HepG2 (cell line): ENCODE data around the gene PLXNA3. TPM values are rescaled to one million over a fixed set of nuclear protein-coding genes. Genes with fewer than 3 reads are reported as not detected.
A peak's percentile ranks its signal among the peaks of the same experiment; 100 is the strongest.

Source experiments
- CREM ChIP-seq, 2 experiments: sonication (generic) in 1 of 2; formaldehyde crosslinking in 1 of 2; IDR thresholded peaks; 2 replicates each; pipeline versions ENCODE4 v1.4.0 to v1.6.1; 2016 to 2020; ENCODE audit warnings: antibody characterized with exemption in 1 of 2, mild to moderate bottlenecking in 1 of 2, missing genetic modification reagents in 1 of 2
- GLI4 ChIP-seq: sonication (generic); formaldehyde crosslinking; IDR thresholded peaks from 2 replicates; pipeline ENCODE4 v1.5.1; 2020; ENCODE audit warnings: missing genetic modification reagents, mild to moderate bottlenecking, moderate library complexity, borderline replicate concordance
- KDM5B ChIP-seq: sonication (generic); formaldehyde crosslinking; IDR thresholded peaks from 2 replicates; pipeline ENCODE4 v1.4.0; 2020; ENCODE audit warnings: missing genetic modification reagents, mild to moderate bottlenecking, borderline replicate concordance
- NFIC ChIP-seq: IDR thresholded peaks from 2 replicates; pipeline ENCODE4 v1.6.1; 2012; ENCODE audit warnings: mild to moderate bottlenecking, low read length, inconsistent platforms
- NR2C2 ChIP-seq: sonication (generic); formaldehyde crosslinking; IDR thresholded peaks from 2 replicates; pipeline ENCODE4 v1.4.0; 2020; ENCODE audit warnings: missing genetic modification reagents, mild to moderate bottlenecking, moderate library complexity, borderline replicate concordance
- NRL ChIP-seq: sonication (generic); formaldehyde crosslinking; IDR thresholded peaks from 2 replicates; pipeline ENCODE4 v1.5.0; 2020; ENCODE audit warnings: missing genetic modification reagents, mild to moderate bottlenecking, moderate library complexity, borderline replicate concordance
- PHF8 ChIP-seq: sonication (generic); formaldehyde crosslinking; IDR thresholded peaks from 2 replicates; pipeline ENCODE4 v1.5.0; 2020; ENCODE audit warnings: missing genetic modification reagents
- RARA ChIP-seq: IDR thresholded peaks from 2 replicates; pipeline ENCODE4 v1.6.1; 2016; ENCODE audit warnings: missing genetic modification reagents, missing compliant biosample characterization
- SATB2 ChIP-seq: sonication (generic); formaldehyde crosslinking; IDR thresholded peaks from 2 replicates; pipeline ENCODE4 v1.5.0; 2020; ENCODE audit warnings: missing genetic modification reagents
- SP4 ChIP-seq: sonication (generic); formaldehyde crosslinking; IDR thresholded peaks from 2 replicates; pipeline ENCODE4 v1.8.1; 2023; ENCODE audit warnings: mild to moderate bottlenecking, missing genetic modification reagents
- STAT5B ChIP-seq: sonication (generic); formaldehyde crosslinking; IDR thresholded peaks from 2 replicates; pipeline ENCODE4 v1.4.0; 2020; ENCODE audit warnings: missing genetic modification reagents
- TRAFD1 ChIP-seq: sonication (generic); formaldehyde crosslinking; IDR thresholded peaks from 2 replicates; pipeline ENCODE4 v1.5.1; 2020; ENCODE audit warnings: missing genetic modification reagents, mild to moderate bottlenecking, borderline replicate concordance
- XRCC5 ChIP-seq: fragments of 200-400 bp; formaldehyde crosslinking; optimal IDR thresholded peaks from 2 replicates; pipeline ENCODE3; 2017; ENCODE audit warnings: mild to moderate bottlenecking, low read length
- ZBTB8A ChIP-seq: sonication (generic); formaldehyde crosslinking; IDR thresholded peaks from 2 replicates; pipeline ENCODE4 v1.4.0; 2020; ENCODE audit warnings: mild to moderate bottlenecking, low read depth, missing genetic modification reagents, borderline replicate concordance
- ZNF207 ChIP-seq: fragments of 450-650 bp; IDR thresholded peaks from 2 replicates; pipeline ENCODE4 v1.6.1; 2016; ENCODE audit warnings: antibody characterized with exemption, borderline replicate concordance
- ZNF652 ChIP-seq: IDR thresholded peaks from 2 replicates; pipeline ENCODE4 v1.6.1; 2016; ENCODE audit warnings: low read depth, borderline replicate concordance
- ZNF746 ChIP-seq: sonication (generic); formaldehyde crosslinking; IDR thresholded peaks from 2 replicates; pipeline ENCODE4 v1.8.0; 2022; ENCODE audit warnings: mild to moderate bottlenecking, missing genetic modification reagents
- ZNF75D ChIP-seq: sonication (generic); formaldehyde crosslinking; IDR thresholded peaks from 2 replicates; pipeline ENCODE4 v1.8.1; 2023; ENCODE audit warnings: missing genetic modification reagents, mild to moderate bottlenecking, borderline replicate concordance
- ZNF768 ChIP-seq: sonication (generic); formaldehyde crosslinking; IDR thresholded peaks from 2 replicates; pipeline ENCODE4 v1.4.0; 2020; ENCODE audit warnings: missing genetic modification reagents
- polyA plus RNA-seq, 8 experiments: library from polyadenylated mRNA; depleted of rRNA in 3 of 8; stranded (reverse) in 7 of 8; unstranded in 1 of 8; fragments of >200 nt; fragmentation: Illumina TruSeq in 4 of 8; extraction: Trizol in 4 of 8; gene quantifications; 2 replicates each; pipeline versions ENCODE4 v1.2.1 to v1.2.3, GENCODE V29; 2011 to 2016; ENCODE audit warnings: low read depth in 4 of 8, missing spikeins in 1 of 8, mixed read lengths in 1 of 8; ENCODE audit not compliant: insufficient read depth in 1 of 8
- total RNA-seq, 5 experiments: library from RNA; depleted of rRNA; stranded (reverse); fragments of >200 nt; fragmentation: Illumina TruSeq; extraction: Trizol; gene quantifications; 2 replicates each; pipeline ENCODE4 v1.2.3, GENCODE V29; 2016; ENCODE audit warnings: low read depth in 1 of 5
- TF ChIP-seq, protein P1 (sequence below), 2 experiments: sonication (generic) in 1 of 2; formaldehyde crosslinking in 1 of 2; IDR thresholded peaks; 2 replicates each; pipeline versions ENCODE4 v1.4.0 to v1.6.1; 2018 to 2020; ENCODE audit warnings: missing genetic modification reagents in 2 of 2, borderline replicate concordance in 1 of 2, low read depth in 1 of 2, mild to moderate bottlenecking in 1 of 2, missing biosample characterization in 1 of 2
- TF ChIP-seq, protein P2 (sequence below): sonication (generic); formaldehyde crosslinking; IDR thresholded peaks from 2 replicates; pipeline ENCODE4 v1.5.0; 2020; ENCODE audit warnings: missing genetic modification reagents, mild to moderate bottlenecking, borderline replicate concordance

PLXNA3 gene
- total and polyA plus RNA-seq, 2 of the 13 experiments (the other 11 are each of a cell fraction or from before 2014, with no cell fraction given) = 5.8 to 20.6 TPM

DNA sequence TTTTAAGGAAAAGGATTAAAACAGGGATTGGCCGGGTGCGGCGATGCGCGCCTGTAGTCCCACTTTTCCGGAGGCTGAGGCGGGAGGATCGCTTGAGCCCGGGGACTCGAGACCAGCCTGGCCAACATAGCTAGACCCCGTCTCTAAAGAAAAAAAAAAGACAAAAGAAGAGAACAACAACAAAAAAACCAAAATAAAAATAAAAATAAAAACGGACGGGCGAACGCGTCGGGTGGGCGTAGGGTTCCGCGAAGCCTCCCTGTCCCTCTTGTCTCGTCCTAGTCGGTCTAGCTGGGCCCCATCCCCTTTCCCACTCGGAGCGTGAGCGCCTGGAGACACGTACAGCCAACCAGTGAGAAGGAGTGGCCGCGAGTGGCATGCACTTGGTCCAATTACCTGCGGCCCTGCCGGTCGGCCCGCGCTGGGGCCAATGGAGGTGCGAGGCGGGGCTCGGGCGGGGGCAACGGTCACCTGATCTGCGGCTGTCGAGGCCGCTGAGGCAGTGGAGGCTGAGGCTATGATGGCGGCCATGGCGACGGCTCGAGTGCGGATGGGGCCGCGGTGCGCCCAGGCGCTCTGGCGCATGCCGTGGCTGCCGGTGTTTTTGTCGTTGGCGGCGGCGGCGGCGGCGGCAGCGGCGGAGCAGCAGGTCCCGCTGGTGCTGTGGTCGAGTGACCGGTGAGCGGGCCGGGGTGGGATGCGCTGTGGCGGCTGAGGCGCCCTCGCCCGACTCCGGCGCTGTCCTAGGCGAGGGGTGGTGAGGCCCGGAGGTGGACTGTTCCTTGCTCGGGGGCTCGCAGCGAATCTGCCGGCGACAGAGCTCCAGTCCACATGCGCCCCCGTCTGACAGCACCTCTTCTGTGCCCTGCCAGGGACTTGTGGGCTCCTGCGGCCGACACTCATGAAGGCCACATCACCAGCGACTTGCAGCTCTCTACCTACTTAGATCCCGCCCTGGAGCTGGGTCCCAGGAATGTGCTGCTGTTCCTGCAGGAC lies 29.6 kb upstream of the PLXNA3 start, which contains the start of gene ATP6AP1 (continued):
- TF ChIP-seq, protein P1, sequence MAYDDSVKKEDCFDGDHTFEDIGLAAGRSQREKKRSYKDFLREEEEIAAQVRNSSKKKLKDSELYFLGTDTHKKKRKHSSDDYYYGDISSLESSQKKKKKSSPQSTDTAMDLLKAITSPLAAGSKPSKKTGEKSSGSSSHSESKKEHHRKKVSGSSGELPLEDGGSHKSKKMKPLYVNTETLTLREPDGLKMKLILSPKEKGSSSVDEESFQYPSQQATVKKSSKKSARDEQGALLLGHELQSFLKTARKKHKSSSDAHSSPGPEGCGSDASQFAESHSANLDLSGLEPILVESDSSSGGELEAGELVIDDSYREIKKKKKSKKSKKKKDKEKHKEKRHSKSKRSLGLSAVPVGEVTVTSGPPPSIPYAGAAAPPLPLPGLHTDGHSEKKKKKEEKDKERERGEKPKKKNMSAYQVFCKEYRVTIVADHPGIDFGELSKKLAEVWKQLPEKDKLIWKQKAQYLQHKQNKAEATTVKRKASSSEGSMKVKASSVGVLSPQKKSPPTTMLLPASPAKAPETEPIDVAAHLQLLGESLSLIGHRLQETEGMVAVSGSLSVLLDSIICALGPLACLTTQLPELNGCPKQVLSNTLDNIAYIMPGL (CRISPR knock-in tag; IDR thresholded peaks at IDR 0.05; ENCODE audit: borderline replicate concordance in 1 of 2, low read depth in 1 of 2) = peak; percentile 23 to 65; a peak in 1 of 4 replicates
- TF ChIP-seq NR2C2 (CRISPR knock-in tag) (peak; percentile 46; the same call in 1 of the 2 replicates), ZNF746 (CRISPR knock-in tag) (no peak), ZNF75D (CRISPR knock-in tag) (no peak), SP4 (CRISPR knock-in tag) (peak; percentile 51), RARA (CRISPR knock-in tag) (no peak), ZNF207 (no peak), ZNF652 (CRISPR knock-in tag) (no peak), NFIC (no peak), KDM5B (CRISPR knock-in tag) (0 out of 2 replicates have a peak, but pooled peaks have one; percentile 57), ZNF768 (CRISPR knock-in tag) (peak; percentile 44), CREM (IDR thresholded peaks at IDR 0.05) (no peak), CREM (CRISPR knock-in tag; IDR thresholded peaks at IDR 0.05) (no peak), SATB2 (CRISPR knock-in tag) (no peak), NRL (no peak), ZBTB8A (CRISPR knock-in tag) (no peak), XRCC5 (no peak), PHF8 (CRISPR knock-in tag) (peak; percentile 65), GLI4 (CRISPR knock-in tag) (no peak), TRAFD1 (CRISPR knock-in tag) (no peak), STAT5B (CRISPR knock-in tag) (no peak)
- TF ChIP-seq, protein P2, sequence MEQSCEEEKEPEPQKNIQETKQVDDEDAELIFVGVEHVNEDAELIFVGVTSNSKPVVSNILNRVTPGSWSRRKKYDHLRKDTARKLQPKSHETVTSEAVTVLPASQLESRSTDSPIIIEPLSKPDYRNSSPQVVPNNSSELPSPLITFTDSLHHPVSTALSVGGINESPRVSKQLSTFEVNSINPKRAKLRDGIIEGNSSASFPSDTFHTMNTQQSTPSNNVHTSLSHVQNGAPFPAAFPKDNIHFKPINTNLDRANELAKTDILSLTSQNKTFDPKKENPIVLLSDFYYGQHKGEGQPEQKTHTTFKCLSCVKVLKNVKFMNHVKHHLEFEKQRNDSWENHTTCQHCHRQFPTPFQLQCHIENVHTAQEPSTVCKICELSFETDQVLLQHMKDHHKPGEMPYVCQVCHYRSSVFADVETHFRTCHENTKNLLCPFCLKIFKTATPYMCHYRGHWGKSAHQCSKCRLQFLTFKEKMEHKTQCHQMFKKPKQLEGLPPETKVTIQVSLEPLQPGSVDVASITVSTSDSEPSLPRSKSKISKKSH (CRISPR knock-in tag) = no peak
